HUES48 (cell line): ENCODE data around the gene GSTO1.

Experiments used
- H3K27ac ChIP-seq: one replicate; pipeline ENCODE4 v1.7.0; 2013; ENCODE audit warnings: low read depth, low read length, inconsistent platforms
- H3K27me3 ChIP-seq: 2 replicates; pipeline ENCODE4 v1.6.1; 2013; ENCODE audit warnings: mild to moderate bottlenecking, low read length; ENCODE audit not compliant: control insufficient read depth, insufficient read depth
- H3K36me3 ChIP-seq: 2 replicates; pipeline ENCODE4 v1.6.1; 2013; ENCODE audit warnings: low read length; ENCODE audit not compliant: control insufficient read depth, insufficient read depth
- H3K4me1 ChIP-seq: 2 replicates; pipeline ENCODE4 v1.6.1; 2013; ENCODE audit warnings: mild to moderate bottlenecking, low read length; ENCODE audit not compliant: control insufficient read depth, insufficient read depth
- H3K4me3 ChIP-seq: 2 replicates; pipeline ENCODE4 v1.5.1; 2013; ENCODE audit warnings: mild to moderate bottlenecking, low read depth, low read length
- H3K9ac ChIP-seq: 2 replicates; pipeline ENCODE4 v1.6.1; 2013; ENCODE audit warnings: mild to moderate bottlenecking, low read depth, low read length, moderate library complexity
- H3K9me3 ChIP-seq: 2 replicates; pipeline ENCODE4 v1.6.1; 2013; ENCODE audit warnings: low read length; ENCODE audit not compliant: control insufficient read depth, insufficient read depth

The GSTO1 gene

GRCh38 chr10:104254493-104255310 is at the start of gene GSTO1:
Gene GSTO1, plus strand, starts transcription at chr10:104254892. Its CDS starts 37 bp downstream, at chr10:104254929.
- Histone ChIP-seq H3K4me1 (peaks cover 45% of the 10 kb centered on the region), H3K9ac (peak within 1 kb of the TSS; percentile 64), H3K27ac (peak within 1 kb of the TSS; percentile 84), H3K4me3 (peak within 1 kb of the TSS; percentile 71), H3K27me3 (peaks cover 8% of the 10 kb centered on the region), H3K9me3 (no peaks in the 10 kb centered on the region), H3K36me3 (peaks cover 19% of the 10 kb centered on the region)

- Histone ChIP-seq H3K9ac (no peak overlapping the region), H3K27me3 (no peaks in the 10 kb centered on the region), H3K36me3 (no peaks in the 10 kb centered on the region), H3K4me3 (no peak overlapping the region), H3K9me3 (no peaks in the 10 kb centered on the region), H3K4me1 (no peaks in the 10 kb centered on the region; the same call in 1 of the 2 replicates), H3K27ac (no peak overlapping the region)
Measured at GRCh38 chr10:104208730-104209129, 46.0 kb upstream of the GSTO1 start.

GRCh38 chr10:104209575-104210198 is 45.0 kb upstream of the GSTO1 start:
- Histone ChIP-seq H3K4me1 (no peaks in the 10 kb centered on the region; the same call in 1 of the 2 replicates), H3K4me3 (no peak overlapping the region), H3K9ac (no peak overlapping the region), H3K9me3 (no peaks in the 10 kb centered on the region), H3K27ac (no peak overlapping the region), H3K36me3 (no peaks in the 10 kb centered on the region), H3K27me3 (no peaks in the 10 kb centered on the region)

GRCh38 chr10:104216631-104217030 is 38.1 kb upstream of the GSTO1 start:
- no peaks in the 10 kb centered on the region for H3K27me3 ChIP-seq
- no peak overlapping the region for H3K9ac ChIP-seq
- no peaks in the 10 kb centered on the region for H3K36me3 ChIP-seq
- H3K9me3 ChIP-seq = no peaks in the 10 kb centered on the region
- no peaks in the 10 kb centered on the region for H3K4me1 ChIP-seq
- no peak overlapping the region for H3K27ac ChIP-seq
- no peak overlapping the region for H3K4me3 ChIP-seq

GRCh38 chr10:104218751-104219150 is 35.9 kb upstream of the GSTO1 start:
- Histone ChIP-seq H3K27me3 (no peaks in the 10 kb centered on the region), H3K4me3 (no peak overlapping the region), H3K4me1 (no peaks in the 10 kb centered on the region), H3K27ac (no peak overlapping the region), H3K9me3 (no peaks in the 10 kb centered on the region), H3K36me3 (no peaks in the 10 kb centered on the region), H3K9ac (no peak overlapping the region)

- H3K9ac ChIP-seq = no peak overlapping the region
- no peaks in the 10 kb centered on the region for H3K27me3 ChIP-seq
- H3K27ac ChIP-seq = no peak overlapping the region
- H3K4me1 ChIP-seq = no peaks in the 10 kb centered on the region
- no peak overlapping the region for H3K4me3 ChIP-seq
- H3K36me3 ChIP-seq = no peaks in the 10 kb centered on the region
- no peaks in the 10 kb centered on the region for H3K9me3 ChIP-seq
Measured at GRCh38 chr10:104220522-104220921, 34.2 kb upstream of the GSTO1 start.

- H3K27me3 ChIP-seq = no peaks in the 10 kb centered on the region
- no peak overlapping the region for H3K4me3 ChIP-seq
Measured at GRCh38 chr10:104223304-104223703, 31.4 kb upstream of the GSTO1 start.

GRCh38 chr10:104230490-104230889 is 24.2 kb upstream of the GSTO1 start:
- H3K9ac ChIP-seq = no peak overlapping the region
- H3K4me3 ChIP-seq = no peak overlapping the region
- no peak overlapping the region for H3K27ac ChIP-seq
- H3K27me3 ChIP-seq = no peaks in the 10 kb centered on the region
- H3K9me3 ChIP-seq = peaks cover 5% of the 10 kb centered on the region
- 0 out of 2 replicates have a peak, but pooled peaks cover 2% of the 10 kb centered on the region for H3K4me1 ChIP-seq
- no peaks in the 10 kb centered on the region for H3K36me3 ChIP-seq

More at GRCh38 chr10:104223304-104223703, 31.4 kb upstream of the GSTO1 start:
- Histone ChIP-seq H3K36me3 (no peaks in the 10 kb centered on the region), H3K4me1 (no peaks in the 10 kb centered on the region), H3K9ac (no peak overlapping the region), H3K27ac (no peak overlapping the region), H3K9me3 (no peaks in the 10 kb centered on the region)

- peaks cover 5% of the 10 kb centered on the region for H3K9me3 ChIP-seq
- peak within 1 kb of the TSS; percentile 52 for H3K27ac ChIP-seq
Measured at GRCh38 chr10:104231784-104232612, 22.7 kb upstream of the GSTO1 start, which contains the start of gene CFAP43. Gene CFAP43, minus strand, starts transcription at chr10:104232364. Its CDS starts 118 bp downstream, at chr10:104232246.

GRCh38 chr10:104232613-104233102 is 22.0 kb upstream of the GSTO1 start:
- Histone ChIP-seq H3K27me3 (no peaks in the 10 kb centered on the region), H3K27ac (no peak overlapping the region), H3K9ac (0 out of 2 replicates have a peak overlapping the region, but pooled peaks have one; percentile 32), H3K4me1 (0 out of 2 replicates have a peak, but pooled peaks cover 2% of the 10 kb centered on the region), H3K4me3 (peak overlapping the region; percentile 76), H3K36me3 (no peaks in the 10 kb centered on the region), H3K9me3 (peaks cover 5% of the 10 kb centered on the region)

More at GRCh38 chr10:104231784-104232612, 22.7 kb upstream of the GSTO1 start, which contains the start of gene CFAP43:
- no peaks in the 10 kb centered on the region for H3K27me3 ChIP-seq
- H3K36me3 ChIP-seq = no peaks in the 10 kb centered on the region
- peak within 1 kb of the TSS; percentile 38 for H3K9ac ChIP-seq
- H3K4me1 ChIP-seq = 0 out of 2 replicates have a peak, but pooled peaks cover 2% of the 10 kb centered on the region
- peak within 1 kb of the TSS; percentile 76 for H3K4me3 ChIP-seq
